Gastroesophageal sphincter (tissue), 3 donors: ENCODE measurements around the gene MFN1.

Experiments used
- POLR2A ChIP-seq, 2 donors: fragments of 450-650 bp; IDR thresholded peaks; one replicate each; pipeline ENCODE4 v1.6.1; 2017; ENCODE audit warnings: antibody characterized with exemption in 2 of 2, mild to moderate bottlenecking in 2 of 2, moderate library complexity in 1 of 2
- POLR2AphosphoS5 ChIP-seq: sonication (generic); formaldehyde crosslinking; IDR thresholded peaks from one replicate; pipeline ENCODE4 v1.6.1; 2017; ENCODE audit warnings: antibody characterized with exemption
- TF ChIP-seq, protein P1 (sequence below), 4 experiments: fragments of 200-600 bp in 2 of 4; fragments of 450-650 bp in 2 of 4; sonication (generic) in 1 of 4; IDR thresholded peaks; one replicate each; pipeline ENCODE4 v1.5.1; 2017 to 2019; ENCODE audit warnings: antibody characterized with exemption in 4 of 4, mild to moderate bottlenecking in 2 of 4, moderate library complexity in 2 of 4

DNA sequence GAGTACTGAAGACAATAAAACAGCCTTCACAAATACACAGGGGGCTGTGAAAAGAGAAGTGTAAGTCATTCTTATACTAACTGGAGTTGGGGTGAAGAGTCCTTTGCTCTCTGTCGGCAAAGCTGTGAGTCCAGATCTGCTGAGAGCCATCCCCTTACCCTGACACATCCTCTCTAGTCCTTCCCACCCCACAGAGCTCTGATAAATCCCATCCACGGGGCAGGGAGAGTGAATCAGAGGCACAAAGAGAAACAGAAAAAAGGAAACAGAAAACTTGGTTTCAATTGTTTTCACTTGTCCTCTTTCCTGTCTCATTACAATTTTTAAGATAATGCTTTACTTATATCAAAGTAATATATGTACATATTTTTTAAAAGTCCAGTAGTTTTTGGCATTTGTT is 42.9 kb upstream of the MFN1 start:
- TF ChIP-seq, protein P1, sequence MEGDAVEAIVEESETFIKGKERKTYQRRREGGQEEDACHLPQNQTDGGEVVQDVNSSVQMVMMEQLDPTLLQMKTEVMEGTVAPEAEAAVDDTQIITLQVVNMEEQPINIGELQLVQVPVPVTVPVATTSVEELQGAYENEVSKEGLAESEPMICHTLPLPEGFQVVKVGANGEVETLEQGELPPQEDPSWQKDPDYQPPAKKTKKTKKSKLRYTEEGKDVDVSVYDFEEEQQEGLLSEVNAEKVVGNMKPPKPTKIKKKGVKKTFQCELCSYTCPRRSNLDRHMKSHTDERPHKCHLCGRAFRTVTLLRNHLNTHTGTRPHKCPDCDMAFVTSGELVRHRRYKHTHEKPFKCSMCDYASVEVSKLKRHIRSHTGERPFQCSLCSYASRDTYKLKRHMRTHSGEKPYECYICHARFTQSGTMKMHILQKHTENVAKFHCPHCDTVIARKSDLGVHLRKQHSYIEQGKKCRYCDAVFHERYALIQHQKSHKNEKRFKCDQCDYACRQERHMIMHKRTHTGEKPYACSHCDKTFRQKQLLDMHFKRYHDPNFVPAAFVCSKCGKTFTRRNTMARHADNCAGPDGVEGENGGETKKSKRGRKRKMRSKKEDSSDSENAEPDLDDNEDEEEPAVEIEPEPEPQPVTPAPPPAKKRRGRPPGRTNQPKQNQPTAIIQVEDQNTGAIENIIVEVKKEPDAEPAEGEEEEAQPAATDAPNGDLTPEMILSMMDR (IDR thresholded peaks at IDR 0.05), result no peak
- TF ChIP-seq POLR2A (IDR thresholded peaks at IDR 0.05), result no peak
- TF ChIP-seq POLR2AphosphoS5, result no peak
